COLO668 (cell line): ENCODE results near the gene TBRG1.

Experiments
- DNase-seq: peaks from one replicate; lab custom pipeline; 2025; ENCODE audit not compliant: unreplicated experiment; lab: John Stamatoyannopoulos, UW

Gene TBRG1

DNA sequence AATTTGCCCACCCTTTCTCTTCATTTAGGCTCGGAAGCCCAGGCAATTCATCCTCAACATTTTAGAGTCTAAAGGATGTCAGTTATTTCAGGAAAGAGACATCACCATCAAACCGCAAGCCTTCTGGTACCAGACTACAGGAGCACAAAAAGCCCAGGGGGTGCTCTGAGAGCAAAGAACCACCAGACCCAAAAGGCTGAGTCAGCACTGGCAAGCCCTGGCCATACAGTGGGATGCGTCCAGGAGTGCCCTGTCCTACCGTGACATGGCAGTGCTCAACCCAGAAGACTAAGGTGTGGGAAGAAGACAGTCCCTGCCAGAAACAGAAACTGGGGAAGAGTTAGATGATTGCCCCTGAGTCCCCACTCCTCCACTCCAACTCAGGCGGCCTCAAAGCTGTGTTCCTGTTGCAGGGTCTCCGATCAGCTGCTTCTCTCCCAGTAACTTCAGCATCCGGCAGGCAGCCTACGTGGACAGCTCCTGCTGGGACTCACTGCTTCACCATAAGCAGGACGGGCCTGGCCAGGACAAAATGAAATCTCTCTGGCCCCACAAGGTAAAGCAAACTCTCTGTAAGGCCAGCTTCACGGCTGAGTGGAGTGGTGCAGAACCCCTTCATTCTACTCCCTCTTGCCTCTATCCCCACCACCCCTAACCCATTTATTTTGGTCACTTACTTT is 10.0 kb upstream of the TBRG1 start:
- no peak for DNase-seq

DNA sequence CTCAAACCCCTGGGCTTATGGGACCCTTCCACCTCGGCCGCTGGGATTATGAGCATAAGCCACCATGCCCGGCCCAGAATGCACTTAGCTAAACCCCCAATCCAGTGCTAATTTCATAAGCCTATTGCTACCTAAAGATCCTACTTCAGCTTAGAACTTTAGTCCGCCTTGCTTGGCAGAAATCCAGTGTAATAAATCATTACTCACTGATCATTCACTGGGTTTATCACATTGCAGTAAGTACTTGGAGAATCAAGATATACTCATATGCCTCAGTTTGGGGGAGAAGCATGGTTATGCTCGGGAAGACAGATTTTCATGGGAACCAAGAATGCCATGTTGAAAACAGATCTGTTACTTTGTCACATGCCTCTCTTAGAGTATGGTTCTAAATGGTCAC is 3.8 kb upstream of the TBRG1 start:
- no peak for DNase-seq

DNA sequence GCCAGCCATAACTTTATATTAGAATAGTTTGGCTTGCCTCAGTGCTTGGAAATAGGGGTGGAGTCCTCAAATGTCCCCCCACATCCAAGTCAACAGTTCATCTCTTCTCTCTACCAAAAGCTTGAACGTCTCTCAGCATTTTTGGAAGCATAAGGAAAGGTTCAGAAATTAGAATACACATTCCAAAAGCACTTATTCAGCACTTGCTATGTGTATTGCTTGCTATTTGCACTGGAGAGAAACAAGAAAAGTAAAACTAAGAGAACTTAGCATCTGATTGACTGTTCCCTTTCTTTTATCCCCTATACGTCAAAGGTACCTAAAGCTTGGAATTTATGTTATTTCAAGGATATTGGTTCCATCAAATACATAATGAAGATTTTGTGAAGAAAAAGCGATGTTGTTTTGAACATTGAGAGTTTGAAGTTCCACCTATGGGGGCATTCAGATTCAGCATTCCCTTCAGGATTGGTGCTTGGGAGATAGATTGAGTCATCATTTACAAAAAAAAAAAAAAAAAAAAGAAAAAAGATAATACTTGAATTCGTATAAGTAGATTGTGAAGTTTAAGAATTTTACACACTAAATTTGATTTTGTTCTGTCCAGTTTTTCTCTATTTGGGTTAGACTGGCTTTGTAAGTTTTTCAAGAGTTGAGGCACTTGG is 1.3 kb downstream of the TBRG1 start:
- DNase-seq, result no peak

DNA sequence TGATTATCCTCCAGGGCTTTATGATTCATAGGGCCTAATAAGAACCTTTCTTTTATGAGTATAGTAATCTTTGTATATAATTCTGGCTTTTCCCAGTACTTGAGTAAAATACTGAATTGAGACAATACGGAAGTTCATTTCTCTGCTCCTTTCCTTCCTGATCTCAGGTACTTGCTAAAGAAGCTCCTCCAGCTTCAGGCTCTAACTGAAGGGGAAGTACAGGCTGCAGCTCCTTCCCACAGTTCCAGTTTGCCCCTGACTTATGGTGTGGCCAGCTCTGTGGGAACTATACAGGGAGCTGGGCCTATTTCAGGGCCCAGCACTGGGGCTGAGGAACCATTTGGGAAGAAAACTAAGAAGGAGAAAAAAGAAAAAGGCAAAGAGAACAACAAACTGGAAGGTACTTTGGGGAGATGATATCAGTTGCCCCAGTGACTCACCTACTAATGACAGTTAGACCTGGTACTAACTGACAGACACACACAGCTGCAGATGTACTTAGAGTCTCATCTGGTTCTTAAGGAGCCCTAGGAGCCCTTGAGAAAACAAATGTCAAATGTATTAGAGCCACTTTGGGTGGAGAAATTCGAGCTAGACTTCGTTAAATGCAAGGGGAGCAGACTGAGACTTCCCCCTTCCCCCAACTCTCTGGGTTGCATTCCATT is 3.0 kb downstream of the TBRG1 start:
- DNase-seq, result no peak

DNA sequence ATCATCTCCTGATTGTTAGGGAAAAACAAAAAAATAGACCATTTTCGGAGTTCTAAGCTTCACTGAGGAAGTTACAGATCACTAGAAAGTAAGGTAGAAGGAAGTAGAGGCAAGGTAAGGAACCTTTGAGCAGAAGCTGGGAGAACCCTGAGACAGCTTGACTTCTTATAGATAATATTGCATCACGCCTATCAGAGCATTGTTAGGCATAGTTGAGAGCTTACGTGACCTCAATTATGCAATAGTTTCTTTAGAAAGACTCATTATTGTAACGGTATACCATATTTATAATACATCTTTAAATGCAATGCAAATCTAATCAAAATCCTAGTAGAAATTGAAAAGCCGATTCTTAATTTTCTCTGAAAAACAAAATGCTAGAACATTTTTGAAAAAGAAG is 4.9 kb downstream of the TBRG1 start:
- no peak for DNase-seq

DNA sequence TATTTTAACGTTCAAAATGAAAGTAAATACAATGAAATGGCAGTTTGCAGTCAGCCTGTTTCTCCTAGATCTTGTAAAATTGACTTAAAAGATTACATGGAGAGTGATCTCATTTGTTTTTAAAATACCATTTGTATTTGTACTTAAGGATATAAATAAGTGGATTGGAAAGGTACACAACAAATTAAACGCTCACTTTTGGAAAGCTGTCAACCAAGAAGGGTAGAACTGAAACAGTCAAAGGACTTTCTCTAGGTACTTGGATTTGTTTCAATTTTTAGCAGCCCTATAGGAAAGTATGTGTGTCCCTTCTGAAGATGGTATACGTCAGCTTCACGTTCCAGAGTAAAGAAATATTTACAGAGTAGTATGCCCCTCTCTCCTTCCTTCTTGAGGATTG is 7.3 kb downstream of the TBRG1 start:
- DNase-seq, result no peak

DNA sequence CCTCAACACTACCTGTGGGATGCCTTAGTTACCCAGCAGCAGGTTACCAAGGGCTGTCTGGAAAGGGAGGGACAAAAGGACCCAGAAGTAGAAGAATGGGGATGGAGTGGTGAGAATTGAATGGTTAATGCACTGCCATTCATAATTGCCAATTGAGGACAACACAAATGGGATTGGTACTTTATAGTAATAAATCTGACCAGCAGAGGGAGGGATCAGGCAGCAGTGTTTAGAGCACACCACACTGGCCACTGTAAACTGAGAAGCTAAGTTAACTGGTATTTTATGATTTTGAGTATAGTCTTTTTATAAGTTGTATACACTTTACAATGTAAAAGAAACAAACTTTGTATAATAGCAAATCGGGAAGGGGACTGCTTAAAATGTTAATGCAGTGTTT is 10.7 kb downstream of the TBRG1 start:
- no peak for DNase-seq

DNA sequence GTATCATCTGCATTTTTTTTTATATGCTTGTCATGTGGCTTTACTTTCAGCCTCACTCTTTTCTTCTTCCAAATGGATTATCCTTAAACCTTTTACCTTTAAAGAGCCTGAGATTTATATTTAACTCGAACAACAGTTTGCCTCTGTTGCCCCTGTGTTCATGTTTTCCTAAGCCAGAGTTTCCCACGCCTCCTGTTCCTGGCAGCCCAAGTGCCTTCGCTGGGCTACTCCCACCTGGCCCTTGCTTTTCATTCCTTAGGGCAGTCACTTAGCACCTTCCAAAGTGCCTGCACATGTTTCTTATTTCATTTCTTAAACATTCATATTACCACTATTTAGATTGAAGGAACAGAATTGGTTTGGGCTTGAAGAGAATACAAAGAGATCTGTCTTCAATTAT is 13.3 kb downstream of the TBRG1 start:
- DNase-seq, result no peak

DNA sequence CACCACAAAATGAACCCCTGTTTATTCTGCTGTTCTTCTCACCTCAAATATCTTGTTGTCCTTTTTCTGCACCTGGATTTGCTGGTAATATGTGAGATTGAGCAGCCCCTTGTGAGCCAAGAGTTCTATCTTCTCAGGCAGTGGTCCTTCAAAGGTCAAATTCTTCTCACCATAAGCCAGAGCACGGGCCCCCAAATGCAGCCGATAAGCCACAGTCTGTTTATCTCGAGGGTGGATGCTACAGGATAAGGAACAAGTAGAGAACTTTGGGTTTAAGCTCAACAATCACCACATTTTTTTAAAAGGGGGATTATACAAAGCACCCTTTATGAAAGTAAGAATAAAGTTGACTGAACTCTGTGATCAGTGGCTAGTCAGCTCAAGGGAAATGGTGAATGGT is 15.8 kb downstream of the TBRG1 start:
- no peak for DNase-seq

DNA sequence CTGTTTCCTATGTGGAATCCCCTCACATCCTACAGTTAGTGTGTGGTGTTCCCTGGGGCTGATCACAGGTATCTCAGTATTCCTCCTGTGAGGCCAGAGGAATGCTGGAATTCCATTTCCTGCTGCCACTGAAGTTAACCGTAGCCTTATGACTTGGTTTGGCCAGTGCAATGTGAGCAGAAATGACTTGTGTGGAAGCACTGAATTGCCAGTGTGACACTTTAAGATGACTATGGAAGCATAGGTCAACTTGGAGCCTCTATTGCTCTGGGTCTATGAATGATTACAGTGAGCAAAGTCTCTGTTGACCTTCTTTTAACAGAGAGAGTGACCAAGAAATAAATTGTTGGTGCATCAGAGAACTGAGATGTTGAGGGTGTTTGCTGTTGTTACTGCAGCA is 16.5 kb downstream of the TBRG1 start:
- DNase-seq, result no peak

DNA sequence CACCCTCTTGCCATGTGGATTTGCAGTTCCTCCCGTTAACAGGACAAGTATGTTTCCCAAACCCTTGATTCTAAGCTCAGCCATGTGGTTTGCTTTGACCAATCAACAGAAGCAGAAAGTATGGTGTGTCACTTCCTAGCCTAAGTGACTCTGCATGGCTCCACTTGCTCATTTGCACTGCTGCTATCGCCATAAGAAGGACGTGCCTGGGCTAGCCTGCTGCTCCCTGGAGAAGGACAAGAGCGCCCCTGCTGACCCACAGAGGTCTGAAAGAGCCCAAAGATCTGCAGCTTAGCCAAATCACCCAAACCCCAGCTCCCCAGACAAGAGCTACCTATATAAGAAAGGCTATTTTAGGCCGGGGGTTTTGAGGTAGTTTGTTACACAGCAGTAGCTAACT is 18.0 kb downstream of the TBRG1 start:
- no peak for DNase-seq

DNA sequence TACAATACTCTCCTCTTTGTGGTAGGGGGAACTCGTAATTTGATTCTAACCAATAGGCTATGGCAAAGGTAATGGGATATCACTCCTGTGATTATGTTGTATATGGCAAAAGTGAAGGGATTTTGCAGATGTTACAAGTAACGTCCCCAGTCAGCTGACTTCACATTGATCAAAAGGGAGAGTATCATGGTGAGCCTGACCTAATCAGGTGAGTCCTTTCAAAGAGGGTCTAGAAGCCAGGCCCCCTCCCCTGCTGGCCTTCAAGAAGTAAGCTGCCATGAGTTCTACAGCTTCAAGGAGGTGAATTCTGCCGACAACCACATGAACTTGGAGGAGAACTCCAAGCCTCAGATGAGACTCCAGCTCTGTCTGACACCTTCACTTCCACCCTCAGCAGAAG is 20.0 kb downstream of the TBRG1 start:
- no peak for DNase-seq

DNA sequence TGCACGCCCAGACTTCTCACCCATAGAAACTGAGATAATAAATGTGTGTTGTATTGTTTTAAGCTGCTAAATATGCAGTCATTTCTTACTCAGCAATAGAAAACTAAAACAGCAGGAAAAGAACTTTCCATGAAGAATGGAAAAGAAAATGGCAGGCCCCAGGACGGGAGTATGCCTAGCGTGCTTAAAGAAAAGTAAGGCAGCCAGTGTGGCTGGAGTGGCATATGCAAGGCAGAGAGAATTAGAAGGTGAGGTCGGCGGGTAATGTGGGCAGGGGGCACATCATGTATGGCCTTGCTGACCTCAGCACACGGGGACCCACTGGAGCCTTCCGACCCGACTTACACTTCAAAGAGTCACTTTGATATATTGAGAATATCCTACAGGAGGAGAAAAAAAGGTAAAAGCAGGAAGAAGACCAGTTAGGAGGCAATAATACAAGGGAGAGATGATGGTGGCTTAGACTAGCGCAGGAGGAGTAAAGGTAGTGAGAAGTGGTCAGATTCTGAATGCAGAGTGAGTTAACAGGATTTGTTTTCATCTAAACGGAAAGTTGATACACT is 20.5 kb downstream of the TBRG1 start:
- no peak for DNase-seq

DNA sequence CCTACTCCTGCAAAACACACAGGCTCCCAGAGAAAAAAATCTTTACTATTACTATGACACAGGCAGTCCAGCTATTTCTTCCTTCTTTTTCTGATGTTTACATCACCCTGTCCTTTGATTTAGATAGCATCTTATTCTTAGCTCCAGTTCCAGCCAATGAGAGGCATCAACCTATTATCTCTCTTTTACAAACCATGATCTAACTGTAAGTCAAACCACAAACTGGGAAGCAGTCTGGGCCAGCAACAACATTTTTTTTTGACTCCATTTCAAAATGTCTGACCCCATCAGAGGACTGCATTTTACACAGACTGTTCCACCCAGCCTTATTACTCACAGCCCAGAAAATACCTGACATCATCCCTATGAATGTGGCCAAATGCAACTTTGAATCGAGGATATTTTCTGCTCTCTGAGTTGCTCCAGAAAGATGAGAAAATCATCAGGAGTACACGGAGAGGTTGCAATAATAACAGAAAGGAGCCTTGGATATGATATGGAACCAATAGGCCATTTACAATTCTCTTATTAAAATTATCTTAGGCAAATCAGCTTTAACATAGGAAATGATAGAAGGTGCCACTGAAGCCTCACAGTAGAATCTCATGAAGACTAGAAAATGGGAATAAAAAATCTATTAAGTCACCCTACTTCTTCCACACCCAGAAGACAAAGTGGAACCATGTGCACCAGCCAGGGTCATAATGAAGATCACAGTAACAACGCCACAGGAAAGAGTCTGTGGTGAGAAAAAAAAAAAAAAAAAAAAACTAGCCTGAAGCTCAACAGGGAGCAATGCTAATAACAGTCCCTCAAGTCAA is 21.2 kb downstream of the TBRG1 start:
- DNase-seq, result no peak

DNA sequence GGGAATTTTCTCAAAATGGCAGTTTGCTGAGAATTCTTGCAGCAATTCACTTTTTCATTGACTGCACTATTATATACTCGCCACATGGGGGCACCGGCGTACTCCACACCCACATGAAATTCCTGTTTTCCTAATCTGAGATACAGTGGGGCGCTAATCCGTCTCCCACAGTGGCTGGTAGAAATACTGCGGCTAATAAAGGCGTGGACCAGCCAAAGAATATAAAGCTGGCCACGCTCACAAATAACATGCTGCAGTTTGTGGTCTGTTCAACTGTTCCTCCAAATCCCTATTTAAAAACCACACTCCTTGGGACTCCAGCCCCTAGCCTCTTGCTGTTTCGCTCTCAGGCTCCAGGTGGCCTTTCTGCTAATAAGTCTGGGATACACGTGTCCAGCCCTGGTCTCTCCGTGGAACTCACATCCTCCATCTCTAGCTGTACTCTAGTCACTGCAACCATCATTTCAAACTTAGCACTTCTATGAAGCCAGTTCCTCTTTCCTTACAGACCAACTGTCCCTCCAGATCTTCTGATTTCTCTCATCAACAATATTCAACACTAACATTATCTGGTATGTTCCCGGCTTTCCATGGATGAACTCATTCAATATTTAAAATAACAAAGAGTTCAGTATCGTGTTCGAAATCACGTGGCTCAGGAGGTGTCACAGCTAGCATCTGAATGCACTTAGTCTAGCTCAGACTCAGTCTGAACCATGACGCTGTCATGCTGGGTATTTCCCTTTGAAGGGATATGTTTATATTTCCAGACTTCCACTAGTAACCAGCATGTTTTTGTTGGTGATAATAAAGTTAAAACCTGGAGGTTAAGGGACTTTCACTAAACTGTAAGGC is 22.0 kb downstream of the TBRG1 start:
- DNase-seq, result peak; percentile 33

DNA sequence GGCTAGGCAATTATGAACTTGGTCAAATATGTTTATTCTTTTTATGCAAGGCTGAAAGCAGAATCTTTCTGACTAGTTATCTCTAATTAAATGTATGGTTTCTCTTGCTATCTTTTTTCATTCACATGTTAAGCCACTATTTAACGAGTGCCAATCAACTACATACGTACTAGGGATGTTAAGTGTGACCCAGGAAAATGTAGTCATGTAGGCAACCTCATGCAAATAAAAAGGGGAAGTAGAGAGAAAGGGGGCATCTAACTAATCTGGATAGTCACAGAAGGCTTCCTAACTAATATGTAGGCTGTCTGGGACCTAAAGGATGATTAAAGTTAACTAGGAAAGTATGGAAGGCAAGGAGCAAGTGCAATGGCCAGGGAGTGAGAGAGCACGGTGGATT is 23.5 kb downstream of the TBRG1 start:
- no peak for DNase-seq

DNA sequence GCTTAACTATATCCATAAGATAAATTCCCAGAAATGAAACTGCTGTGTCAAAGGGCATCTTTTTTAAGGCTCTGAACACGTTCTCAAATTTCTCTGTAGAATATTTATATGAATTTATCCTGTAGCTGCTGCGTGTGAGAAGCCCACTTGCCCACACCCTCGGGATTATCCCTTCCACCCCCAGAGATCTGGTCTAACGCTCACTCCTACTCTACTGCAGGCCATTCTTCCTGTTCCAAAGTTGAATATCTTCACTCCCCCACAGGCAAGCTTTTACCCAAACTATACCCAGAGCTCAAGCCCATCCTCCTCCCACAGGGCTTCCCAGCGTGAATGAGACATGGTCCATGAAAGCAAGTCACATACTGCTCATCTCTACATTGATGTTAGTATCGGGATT is 25.9 kb downstream of the TBRG1 start:
- DNase-seq, result no peak

DNA sequence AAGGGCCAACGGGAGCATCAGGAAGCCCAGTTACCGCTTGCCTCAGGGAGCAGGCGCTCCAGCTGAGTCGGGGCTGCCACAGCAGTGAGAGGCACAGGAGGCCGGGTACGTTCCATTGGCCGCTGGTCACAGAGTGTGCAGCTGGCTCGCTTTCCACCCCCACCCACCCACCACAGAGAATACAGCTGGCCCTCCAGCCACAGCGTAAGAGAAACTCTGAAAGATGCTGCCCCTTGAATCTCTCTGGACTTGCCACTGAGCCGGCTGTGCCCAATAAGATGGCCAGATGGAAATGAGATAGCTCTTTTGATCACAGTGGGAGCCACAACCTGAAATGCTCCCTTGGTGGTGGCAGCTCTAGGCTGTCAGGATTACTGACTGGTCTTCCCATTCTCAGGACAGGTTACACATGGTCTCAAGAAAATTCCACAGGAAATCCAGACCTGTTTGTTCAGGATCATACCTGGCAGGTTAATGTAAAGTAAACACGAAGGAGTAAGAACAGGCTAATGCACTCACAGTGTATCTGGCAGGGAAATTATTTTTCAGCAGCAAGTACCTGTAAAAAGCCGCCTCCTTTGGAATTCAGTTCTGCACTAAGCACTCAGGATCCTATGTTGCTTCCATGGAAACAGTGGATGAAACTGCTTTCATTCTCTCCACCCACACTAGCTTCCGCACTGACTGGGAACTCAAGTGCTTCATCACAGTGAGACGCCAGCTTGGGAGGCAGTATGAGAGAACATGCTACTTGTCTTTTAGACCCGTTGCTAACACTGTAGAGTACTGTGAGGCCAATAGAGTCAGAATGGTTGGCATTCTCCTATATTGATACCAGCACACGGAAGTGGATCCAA is 34.3 kb downstream of the TBRG1 start:
- no peak for DNase-seq

DNA sequence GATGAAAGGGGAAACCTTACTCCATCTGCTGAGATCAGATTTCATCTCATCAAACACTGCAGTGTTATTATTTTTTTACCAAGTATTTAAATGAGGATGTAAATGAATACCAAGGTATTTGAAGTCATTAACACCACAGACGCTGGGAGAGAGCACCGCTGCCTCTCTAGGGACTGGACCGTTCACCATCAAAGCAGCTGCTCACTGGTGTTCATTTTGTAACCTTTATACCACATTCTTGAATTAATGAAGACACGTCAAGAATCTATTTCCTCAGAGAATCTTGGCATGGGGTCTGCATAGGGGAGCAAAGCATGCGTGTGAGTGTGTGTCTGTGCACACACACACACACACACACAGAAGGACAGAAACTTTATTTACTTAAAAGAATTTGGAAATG is 35.2 kb downstream of the TBRG1 start:
- no peak for DNase-seq

DNA sequence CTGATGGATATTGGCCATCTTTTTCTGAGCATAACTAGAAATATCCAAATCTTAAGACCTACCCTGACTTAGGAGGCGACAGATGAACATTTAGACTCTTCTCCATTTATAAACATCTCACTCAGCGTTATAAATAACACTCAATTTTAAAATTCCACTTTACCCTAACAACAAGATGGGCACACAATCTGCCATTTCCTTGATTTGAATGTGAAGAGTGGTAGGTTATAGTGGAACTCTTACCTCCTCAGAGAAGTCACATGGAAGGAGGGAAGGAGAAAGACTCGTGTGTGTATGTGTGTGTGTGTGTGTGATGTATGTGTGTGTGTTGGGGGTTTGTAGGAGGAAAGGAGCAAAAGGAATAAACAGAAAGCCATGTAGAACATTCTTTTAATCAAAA is 35.8 kb downstream of the TBRG1 start:
- no peak for DNase-seq
